HEK293 (cell line): ENCODE results near the gene SLC10A2.

Source experiments
- CTCF ChIA-PET: fragments of 350-600 bp; formaldehyde crosslinking; extraction: SDS; loops from one replicate; lab custom pipeline; 2021; ENCODE audit warnings: antibody characterized with exemption; lab: Yijun Ruan, JAX
- POLR2A ChIA-PET: fragments of 300-600 bp; formaldehyde crosslinking; extraction: SDS; loops from one replicate; lab custom pipeline; 2020; ENCODE audit warnings: antibody characterized with exemption, inconsistent platforms; lab: Yijun Ruan, JAX
- H3K27ac ChIP-seq: fragments of 200-500 bp; sonication (Bioruptor generic); 2 replicates; pipeline ENCODE4 v1.5.1; 2014; ENCODE audit warnings: low read depth, low read length, control low read depth, inconsistent platforms; ENCODE audit errors: extremely low read depth
- H3K36me3 ChIP-seq, 2 experiments: fragments of 200-500 bp in 1 of 2; sonication (Bioruptor generic) in 1 of 2; 1 replicate in 1 of 2; 2 replicates in 1 of 2; pipeline ENCODE4 v1.5.1; 2014 to 2017; ENCODE audit warnings: inconsistent platforms in 2 of 2, low read length in 2 of 2; ENCODE audit not compliant: control insufficient read depth in 2 of 2, insufficient read depth in 1 of 2
- H3K4me1 ChIP-seq: fragments of 200-500 bp; sonication (Bioruptor generic); 2 replicates; pipeline ENCODE4 v1.5.1; 2014; ENCODE audit warnings: mild to moderate bottlenecking, low read length, inconsistent platforms; ENCODE audit not compliant: control insufficient read depth, insufficient read depth
- H3K4me3 ChIP-seq: 2 replicates; pipeline ENCODE4 v1.5.1; 2011; ENCODE audit warnings: low read depth, mild to moderate bottlenecking, control low read depth, low read length, moderate library complexity
- H3K9me3 ChIP-seq: fragments of 200-500 bp; sonication (Bioruptor generic); 2 replicates; pipeline ENCODE4 v1.5.1; 2014; ENCODE audit warnings: low read depth, low read length, inconsistent platforms; ENCODE audit not compliant: control insufficient read depth, insufficient read depth
- FEZF1 ChIP-seq: fragments of 450-650 bp; formaldehyde crosslinking; IDR thresholded peaks from 2 replicates; pipeline ENCODE4 v1.5.1; 2016; ENCODE audit warnings: missing biosample characterization, missing genetic modification characterization
- GFI1B ChIP-seq: fragments of 450-650 bp; formaldehyde crosslinking; IDR thresholded peaks from 2 replicates; pipeline ENCODE4 v1.5.1; 2016; ENCODE audit warnings: missing biosample characterization, missing genetic modification characterization
- OSR2 ChIP-seq: fragments of 450-650 bp; formaldehyde crosslinking; IDR thresholded peaks from 2 replicates; pipeline ENCODE4 v1.5.1; 2016; ENCODE audit warnings: missing biosample characterization, missing genetic modification characterization
- PRDM1 ChIP-seq: fragments of 450-650 bp; formaldehyde crosslinking; IDR thresholded peaks from 2 replicates; pipeline ENCODE4; 2016; ENCODE audit warnings: missing biosample characterization, missing genetic modification characterization
- SP2 ChIP-seq: fragments of 450-650 bp; formaldehyde crosslinking; IDR thresholded peaks from 2 replicates; pipeline ENCODE4 v1.5.1; 2016; ENCODE audit warnings: missing biosample characterization, missing genetic modification characterization
- SP7 ChIP-seq: fragments of 450-650 bp; formaldehyde crosslinking; IDR thresholded peaks from 2 replicates; pipeline ENCODE4 v1.5.1; 2016; ENCODE audit warnings: missing biosample characterization, missing genetic modification characterization
- TCF7L2 ChIP-seq: IDR thresholded peaks from 2 replicates; pipeline ENCODE4 v1.6.1; 2011; ENCODE audit warnings: low read depth, mild to moderate bottlenecking, inconsistent platforms, low read length, moderate library complexity, borderline replicate concordance
- WT1 ChIP-seq: fragments of 450-650 bp; formaldehyde crosslinking; IDR thresholded peaks from 2 replicates; pipeline ENCODE4 v1.5.1; 2016; ENCODE audit warnings: missing biosample characterization, missing genetic modification characterization
- ZBTB10 ChIP-seq: fragments of 450-650 bp; formaldehyde crosslinking; IDR thresholded peaks from 2 replicates; pipeline ENCODE4 v1.5.1; 2016; ENCODE audit warnings: missing biosample characterization, missing genetic modification characterization
- ZBTB11 ChIP-seq: fragments of 450-650 bp; formaldehyde crosslinking; conservative IDR thresholded peaks from 2 replicates; pipeline ENCODE4 v1.5.1; 2016; ENCODE audit warnings: low read depth, missing biosample characterization, missing genetic modification characterization
- ZBTB49 ChIP-seq: fragments of 450-650 bp; formaldehyde crosslinking; IDR thresholded peaks from 2 replicates; pipeline ENCODE4 v1.5.1; 2016; ENCODE audit warnings: missing biosample characterization, missing genetic modification characterization, low read depth
- ZFP37 ChIP-seq: fragments of 450-650 bp; formaldehyde crosslinking; IDR thresholded peaks from 2 replicates; pipeline ENCODE4 v1.5.1; 2016; ENCODE audit warnings: missing biosample characterization, missing genetic modification characterization
- ZNF114 ChIP-seq: fragments of 450-650 bp; formaldehyde crosslinking; IDR thresholded peaks from 2 replicates; pipeline ENCODE4 v1.5.0; 2017; ENCODE audit warnings: missing biosample characterization, missing genetic modification characterization
- ZNF146 ChIP-seq: fragments of 450-650 bp; formaldehyde crosslinking; IDR thresholded peaks from 2 replicates; pipeline ENCODE4 v1.5.1; 2016; ENCODE audit warnings: missing biosample characterization, missing genetic modification characterization
- ZNF292 ChIP-seq: fragments of 450-650 bp; formaldehyde crosslinking; IDR thresholded peaks from 2 replicates; pipeline ENCODE4 v1.5.1; 2016; ENCODE audit warnings: low read depth, missing biosample characterization, missing genetic modification characterization, borderline replicate concordance
- ZNF335 ChIP-seq: fragments of 450-650 bp; formaldehyde crosslinking; conservative IDR thresholded peaks from 2 replicates; pipeline ENCODE4 v1.5.1; 2016; ENCODE audit warnings: missing biosample characterization, missing genetic modification characterization
- ZNF366 ChIP-seq: fragments of 450-650 bp; formaldehyde crosslinking; conservative IDR thresholded peaks from 2 replicates; pipeline ENCODE4 v1.5.1; 2016; ENCODE audit warnings: missing biosample characterization, missing genetic modification characterization
- ZNF404 ChIP-seq: fragments of 450-650 bp; formaldehyde crosslinking; IDR thresholded peaks from 2 replicates; pipeline ENCODE4 v1.5.1; 2017; ENCODE audit warnings: missing biosample characterization, missing genetic modification characterization
- ZNF530 ChIP-seq: fragments of 450-650 bp; formaldehyde crosslinking; IDR thresholded peaks from 2 replicates; pipeline ENCODE4 v1.5.1; 2016; ENCODE audit warnings: low read depth, missing biosample characterization, missing genetic modification characterization
- ZNF555 ChIP-seq: fragments of 450-650 bp; formaldehyde crosslinking; conservative IDR thresholded peaks from 2 replicates; pipeline ENCODE4 v1.5.1; 2017; ENCODE audit warnings: missing biosample characterization, mild to moderate bottlenecking, missing genetic modification characterization, inconsistent platforms
- ZNF580 ChIP-seq: fragments of 450-650 bp; formaldehyde crosslinking; IDR thresholded peaks from 2 replicates; pipeline ENCODE4 v1.5.1; 2016; ENCODE audit warnings: missing biosample characterization, missing genetic modification characterization
- ZNF629 ChIP-seq: fragments of 450-650 bp; formaldehyde crosslinking; IDR thresholded peaks from 2 replicates; pipeline ENCODE4 v1.5.1; 2017; ENCODE audit warnings: missing biosample characterization, missing genetic modification characterization
- ZNF777 ChIP-seq: fragments of 450-650 bp; formaldehyde crosslinking; IDR thresholded peaks from 2 replicates; pipeline ENCODE4 v1.5.1; 2017; ENCODE audit warnings: missing biosample characterization, missing genetic modification characterization, borderline replicate concordance
- ZXDB ChIP-seq: fragments of 450-650 bp; formaldehyde crosslinking; IDR thresholded peaks from 2 replicates; pipeline ENCODE4 v1.5.1; 2016; ENCODE audit warnings: missing biosample characterization, missing genetic modification characterization

The SLC10A2 gene

GRCh38 chr13:103003631-103004030, 62.6 kb downstream of the SLC10A2 start:
- no peaks in the 10 kb centered on the region for H3K9me3 ChIP-seq
- POLR2A ChIA-PET: no interaction called here
- TF ChIP-seq ZBTB10 (tag by site-specific recombination) (no peak), ZNF555 (no peak), ZNF777 (tag by site-specific recombination) (no peak), ZBTB49 (tag by site-specific recombination) (no peak), ZBTB11 (no peak), OSR2 (tag by site-specific recombination) (no peak), ZNF335 (no peak), ZNF114 (tag by site-specific recombination) (no peak), SP7 (tag by site-specific recombination) (no peak), TCF7L2 (no peak), ZNF404 (tag by site-specific recombination) (no peak), WT1 (tag by site-specific recombination) (no peak), ZNF580 (no peak), ZFP37 (tag by site-specific recombination) (no peak), PRDM1 (tag by site-specific recombination) (no peak), ZNF146 (no peak), SP2 (no peak), GFI1B (tag by site-specific recombination) (no peak)
- TF ChIP-seq, all 188 proteins: peak for 0
- CTCF ChIA-PET: no interaction called here
- H3K36me3 ChIP-seq: no peaks in the 10 kb centered on the region
- no peak overlapping the region for H3K4me3 ChIP-seq
- no peak overlapping the region for H3K27ac ChIP-seq
- H3K4me1 ChIP-seq: no peaks in the 10 kb centered on the region

GRCh38 chr13:103002279-103002678, 63.9 kb downstream of the SLC10A2 start:
- ChIA-PET POLR2A (no interaction called here), CTCF (no interaction called here)
- Histone ChIP-seq H3K36me3 (no peaks in the 10 kb centered on the region), H3K9me3 (no peaks in the 10 kb centered on the region), H3K27ac (no peak overlapping the region), H3K4me3 (no peak overlapping the region), H3K4me1 (no peaks in the 10 kb centered on the region)
- TF ChIP-seq ZNF530 (no peak), ZNF366 (no peak), ZNF555 (no peak), ZXDB (tag by site-specific recombination) (no peak), ZNF292 (tag by site-specific recombination) (no peak), ZNF629 (tag by site-specific recombination) (no peak), FEZF1 (no peak)
